ENCODE data around the gene PRKAG3.
"Not testable (repeated sequence)": the region's sequence is repeated elsewhere in the genome, so short reads cannot be mapped to it uniquely, and the experiment has no call there.

Gene PRKAG3

GRCh38 chr2:218846963-218847362 is 15.4 kb upstream of the PRKAG3 start:
- H2AFZ ChIP-seq (ENCODE audit: low read depth, low read length); H3K9me3 ChIP-seq (ENCODE audit: low read length); H3K36me3 ChIP-seq (ENCODE audit: insufficient read depth, low read length); H3K4me3 ChIP-seq (ENCODE audit: low read length); H3K27me3 ChIP-seq (ENCODE audit: insufficient read depth, low read length); H3K4me1 ChIP-seq (ENCODE audit: insufficient read depth, low read length): not testable (repeated sequence)

- H2AFZ ChIP-seq (ENCODE audit: low read depth, low read length); H3K36me3 ChIP-seq (ENCODE audit: insufficient read depth, low read length); H3K9me3 ChIP-seq (ENCODE audit: low read length); H3K27me3 ChIP-seq (ENCODE audit: insufficient read depth, low read length); H3K4me1 ChIP-seq (ENCODE audit: insufficient read depth, low read length); H3K4me3 ChIP-seq (ENCODE audit: low read length): not testable (repeated sequence)
Observed at GRCh38 chr2:218844334-218844733, 12.7 kb upstream of the PRKAG3 start.

DNA sequence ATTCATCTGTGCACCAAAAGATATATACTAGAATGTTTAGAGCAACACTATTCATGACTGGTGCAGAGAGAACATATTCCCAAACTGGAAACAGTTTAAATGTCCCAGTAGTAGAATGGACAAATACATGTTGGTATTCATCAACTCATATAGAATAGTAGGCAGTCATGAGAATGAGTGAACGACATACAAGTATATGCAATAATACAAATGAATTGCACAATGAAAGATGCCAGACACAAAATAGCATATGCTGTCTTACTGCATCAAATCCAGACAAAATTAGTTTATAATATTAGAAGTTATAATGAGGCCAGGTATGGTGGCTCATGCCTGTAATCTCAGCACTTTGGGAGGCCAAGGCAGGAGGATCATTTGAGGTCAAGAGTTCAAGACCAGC is 8.3 kb upstream of the PRKAG3 start:
- Histone ChIP-seq H3K36me3 (ENCODE audit: insufficient read depth, low read length) (no peaks in the 10 kb centered on the region), H3K4me3 (ENCODE audit: low read length) (no peak overlapping the region)

GRCh38 chr2:218839430-218839829 is 7.8 kb upstream of the PRKAG3 start:
- Histone ChIP-seq H3K9me3 (ENCODE audit: low read length) (no peaks in the 10 kb centered on the region), H3K4me3 (ENCODE audit: low read length) (no peak overlapping the region), H2AFZ (ENCODE audit: low read depth, low read length) (no peak overlapping the region), H3K27me3 (ENCODE audit: insufficient read depth, low read length) (peaks cover 4% of the 10 kb centered on the region), H3K36me3 (ENCODE audit: insufficient read depth, low read length) (no peaks in the 10 kb centered on the region), H3K4me1 (ENCODE audit: insufficient read depth, low read length) (no peaks in the 10 kb centered on the region)

More for the DNA sequence above, 8.3 kb upstream of the PRKAG3 start:
- Histone ChIP-seq H3K9me3 (ENCODE audit: low read length) (no peaks in the 10 kb centered on the region), H3K4me1 (ENCODE audit: insufficient read depth, low read length) (no peaks in the 10 kb centered on the region), H3K27me3 (ENCODE audit: insufficient read depth, low read length) (no peaks in the 10 kb centered on the region), H2AFZ (ENCODE audit: low read depth, low read length) (no peak overlapping the region)

- H3K27me3 ChIP-seq (ENCODE audit: insufficient read depth, low read length) = peaks cover 16% of the 10 kb centered on the region
- no peaks in the 10 kb centered on the region for H3K4me1 ChIP-seq (ENCODE audit: insufficient read depth, low read length)
- H3K9me3 ChIP-seq (ENCODE audit: low read length) = no peaks in the 10 kb centered on the region
- H3K36me3 ChIP-seq (ENCODE audit: insufficient read depth, low read length) = no peaks in the 10 kb centered on the region
- no peak overlapping the region for H2AFZ ChIP-seq (ENCODE audit: low read depth, low read length)
- no peak overlapping the region for H3K4me3 ChIP-seq (ENCODE audit: low read length)
Observed at GRCh38 chr2:218837495-218837894, 5.9 kb upstream of the PRKAG3 start.

- Histone ChIP-seq H3K36me3 (ENCODE audit: insufficient read depth, low read length) (no peaks in the 10 kb centered on the region), H3K4me3 (ENCODE audit: low read length) (no peak overlapping the region), H2AFZ (ENCODE audit: low read depth, low read length) (no peak overlapping the region), H3K9me3 (ENCODE audit: low read length) (no peaks in the 10 kb centered on the region), H3K27me3 (ENCODE audit: insufficient read depth, low read length) (peaks cover 21% of the 10 kb centered on the region), H3K4me1 (ENCODE audit: insufficient read depth, low read length) (no peaks in the 10 kb centered on the region)
Observed at GRCh38 chr2:218834685-218835084, 3.1 kb upstream of the PRKAG3 start.

DNA sequence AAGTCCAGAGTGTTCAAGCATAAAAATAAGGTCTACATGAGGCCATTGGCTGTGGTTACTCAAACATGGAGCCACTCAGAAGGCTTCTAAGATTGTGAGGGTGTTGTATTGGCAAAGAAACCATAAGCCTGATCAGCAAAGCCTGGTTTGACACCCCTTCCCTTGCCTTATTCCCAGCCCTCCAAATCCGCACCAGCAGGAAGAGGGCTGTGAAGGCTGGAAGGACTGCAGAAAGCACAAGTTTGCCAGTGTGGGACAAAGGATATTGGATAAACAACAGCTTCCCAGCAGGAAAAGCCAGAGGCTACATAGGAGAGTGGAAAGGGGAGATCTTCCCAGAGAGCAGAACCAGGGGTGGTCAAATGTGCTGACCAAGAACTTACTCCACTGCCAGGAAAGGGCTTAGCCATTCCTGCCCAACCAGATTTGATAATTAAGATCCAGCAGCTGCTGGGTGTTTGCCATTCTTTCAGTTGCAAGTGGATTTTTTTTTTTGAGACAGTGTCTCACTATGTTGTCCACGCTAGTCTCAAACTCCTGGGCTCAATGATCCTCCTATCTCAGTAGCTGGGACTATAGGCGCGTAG is 1.5 kb upstream of the PRKAG3 start:
- H3K27me3 ChIP-seq (ENCODE audit: insufficient read depth, low read length) = peaks cover 24% of the 10 kb centered on the region
- no peak overlapping the region for H3K4me3 ChIP-seq (ENCODE audit: low read length)
- no peaks in the 10 kb centered on the region for H3K4me1 ChIP-seq (ENCODE audit: insufficient read depth, low read length)
- no peaks in the 10 kb centered on the region for H3K9me3 ChIP-seq (ENCODE audit: low read length)
- H3K36me3 ChIP-seq (ENCODE audit: insufficient read depth, low read length) = no peaks in the 10 kb centered on the region
- no peak overlapping the region for H2AFZ ChIP-seq (ENCODE audit: low read depth, low read length)

DNA sequence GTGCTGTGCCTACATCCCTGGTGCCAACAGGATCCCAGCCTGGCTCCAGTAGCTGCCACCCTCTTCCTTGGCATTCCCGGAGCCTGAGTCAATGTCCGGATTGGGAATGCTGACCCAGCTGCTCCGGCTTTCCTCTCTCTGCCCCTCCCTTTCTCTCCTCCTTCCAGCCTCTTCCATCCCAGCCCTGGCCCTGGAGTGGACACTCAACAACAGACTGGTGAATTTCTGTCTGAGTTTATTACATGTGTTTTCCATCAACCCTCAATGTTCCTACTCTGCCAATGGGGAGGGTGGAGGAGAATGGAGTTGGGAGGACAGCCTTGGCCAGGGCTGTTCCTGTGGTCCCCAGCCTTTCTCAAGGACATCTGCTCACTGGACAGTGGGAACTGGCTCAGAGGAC is 917 bp upstream of the PRKAG3 start:
- Histone ChIP-seq H3K4me3 (ENCODE audit: low read length) (no peak overlapping the region), H3K27me3 (ENCODE audit: insufficient read depth, low read length) (peaks cover 28% of the 10 kb centered on the region), H3K9me3 (ENCODE audit: low read length) (no peaks in the 10 kb centered on the region), H3K4me1 (ENCODE audit: insufficient read depth, low read length) (no peaks in the 10 kb centered on the region), H3K36me3 (ENCODE audit: insufficient read depth, low read length) (no peaks in the 10 kb centered on the region), H2AFZ (ENCODE audit: low read depth, low read length) (no peak overlapping the region)

DNA sequence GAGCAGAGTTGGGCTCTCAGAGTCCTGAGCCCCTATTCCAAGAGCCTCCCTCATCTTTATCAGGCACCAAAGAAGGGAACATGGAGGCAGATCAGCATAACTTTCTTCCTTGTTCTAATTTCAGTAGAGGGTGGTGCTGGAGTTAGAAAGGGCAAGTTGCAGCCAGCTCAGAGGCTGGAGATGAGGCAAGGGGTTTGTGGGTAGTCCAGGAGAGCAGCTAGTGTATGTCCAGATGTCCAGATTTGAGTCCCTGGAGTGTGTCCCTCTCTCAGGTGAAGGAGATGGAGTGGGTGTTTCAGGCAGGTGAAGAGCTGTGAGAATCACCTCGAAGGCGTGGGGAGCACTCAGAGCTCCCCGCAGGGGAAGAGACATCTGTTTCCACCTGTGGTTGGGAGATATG is 478 bp upstream of the PRKAG3 start:
- Histone ChIP-seq H3K36me3 (ENCODE audit: insufficient read depth, low read length) (no peaks in the 10 kb centered on the region), H3K27me3 (ENCODE audit: insufficient read depth, low read length) (peaks cover 28% of the 10 kb centered on the region), H2AFZ (ENCODE audit: low read depth, low read length) (no peak overlapping the region), H3K4me1 (ENCODE audit: insufficient read depth, low read length) (no peaks in the 10 kb centered on the region), H3K4me3 (ENCODE audit: low read length) (no peak overlapping the region), H3K9me3 (ENCODE audit: low read length) (no peaks in the 10 kb centered on the region)

DNA sequence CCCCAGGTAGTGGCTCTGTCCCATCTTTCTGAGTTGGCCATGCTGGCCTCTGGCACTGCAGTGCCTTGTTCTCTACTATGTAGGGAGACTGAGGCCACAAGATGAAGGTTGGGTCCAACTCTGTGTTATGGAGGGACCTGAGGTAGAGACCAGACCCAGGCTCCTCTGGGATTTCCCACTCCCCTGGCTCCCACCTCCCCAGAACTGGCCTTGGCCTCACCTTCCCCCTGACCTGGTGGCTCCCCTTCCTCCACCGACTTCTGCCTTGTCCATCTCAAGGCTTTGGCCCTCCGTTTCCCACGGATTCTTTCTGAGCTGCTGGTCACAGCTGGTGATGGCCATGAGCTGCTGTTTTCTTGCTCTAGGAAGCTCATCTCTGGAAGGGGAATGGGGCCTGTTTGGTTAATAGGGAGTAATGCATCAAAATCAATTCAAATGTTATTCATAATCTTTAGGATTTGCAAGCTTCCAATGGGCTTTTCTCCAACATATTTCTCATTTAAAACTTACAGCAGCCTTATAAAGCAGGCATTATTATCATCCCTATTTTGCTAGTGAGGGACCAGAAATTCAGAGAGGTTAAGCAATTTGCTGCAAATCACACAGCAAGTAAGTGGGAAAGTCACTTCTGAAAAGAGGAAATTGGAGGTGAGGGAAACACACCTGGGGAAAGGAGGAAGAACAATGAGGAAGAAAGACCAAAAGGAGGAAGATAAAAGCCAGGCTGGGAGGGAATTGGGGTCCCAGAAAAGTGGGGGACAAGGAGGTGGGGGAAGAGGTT is 887 bp downstream of the PRKAG3 start:
- no peak overlapping the region for H3K4me3 ChIP-seq (ENCODE audit: low read length)
- no peak overlapping the region for H2AFZ ChIP-seq (ENCODE audit: low read depth, low read length)
- H3K4me1 ChIP-seq (ENCODE audit: insufficient read depth, low read length) = no peaks in the 10 kb centered on the region
- H3K9me3 ChIP-seq (ENCODE audit: low read length) = no peaks in the 10 kb centered on the region
- no peaks in the 10 kb centered on the region for H3K36me3 ChIP-seq (ENCODE audit: insufficient read depth, low read length)
- peaks cover 30% of the 10 kb centered on the region for H3K27me3 ChIP-seq (ENCODE audit: insufficient read depth, low read length)

DNA sequence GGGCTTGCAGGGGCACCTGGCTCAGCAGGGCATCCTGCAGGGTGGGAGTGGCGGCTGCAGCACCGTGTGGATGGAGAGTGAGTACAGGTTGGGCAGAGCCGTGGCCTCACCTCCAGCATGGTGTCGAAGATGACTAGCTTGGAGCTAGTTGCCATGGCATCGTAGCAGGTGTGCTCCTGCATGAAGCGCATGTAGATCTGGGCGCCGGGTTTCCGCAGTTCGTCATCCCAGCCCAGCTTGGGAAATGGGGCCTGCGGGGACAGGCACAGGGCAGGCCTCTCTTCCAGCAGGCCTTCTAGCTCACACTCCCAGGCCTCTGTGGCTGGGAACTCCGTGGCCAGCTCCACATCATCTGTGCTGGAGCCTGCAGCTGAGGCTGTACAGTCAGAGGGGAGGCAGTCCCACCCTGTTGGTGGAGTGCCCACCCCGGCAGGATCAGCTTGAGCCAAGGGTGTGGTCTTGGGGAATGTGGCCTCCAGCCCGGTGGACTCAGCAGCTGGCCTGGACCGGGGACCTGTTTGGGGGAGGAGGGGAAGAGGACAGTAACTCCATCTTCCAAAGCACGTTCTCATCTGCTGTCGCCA is 1.6 kb downstream of the PRKAG3 start:
- Histone ChIP-seq H2AFZ (ENCODE audit: low read depth, low read length) (no peak overlapping the region), H3K27me3 (ENCODE audit: insufficient read depth, low read length) (peaks cover 30% of the 10 kb centered on the region), H3K4me1 (ENCODE audit: insufficient read depth, low read length) (no peaks in the 10 kb centered on the region), H3K9me3 (ENCODE audit: low read length) (no peaks in the 10 kb centered on the region), H3K36me3 (ENCODE audit: insufficient read depth, low read length) (no peaks in the 10 kb centered on the region), H3K4me3 (ENCODE audit: low read length) (no peak overlapping the region)

DNA sequence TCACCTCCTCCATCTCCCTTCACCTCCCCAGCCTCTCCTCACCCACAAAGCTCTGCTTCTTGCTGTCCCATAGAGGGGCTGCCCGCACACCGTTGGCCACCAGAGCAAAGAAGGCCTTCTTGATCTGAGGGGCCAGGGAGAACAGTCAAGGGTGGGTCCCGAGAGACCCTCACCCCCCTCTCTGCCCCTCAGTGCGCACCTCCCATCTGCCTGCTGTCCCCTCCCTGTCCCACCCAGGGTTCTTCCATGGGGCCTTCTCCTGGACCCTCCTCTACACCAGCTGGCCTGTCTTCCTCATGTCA is 3.2 kb downstream of the PRKAG3 start:
- no peaks in the 10 kb centered on the region for H3K4me1 ChIP-seq (ENCODE audit: insufficient read depth, low read length)
- no peak overlapping the region for H2AFZ ChIP-seq (ENCODE audit: low read depth, low read length)
- no peak overlapping the region for H3K4me3 ChIP-seq (ENCODE audit: low read length)
- no peaks in the 10 kb centered on the region for H3K36me3 ChIP-seq (ENCODE audit: insufficient read depth, low read length)
- peaks cover 23% of the 10 kb centered on the region for H3K27me3 ChIP-seq (ENCODE audit: insufficient read depth, low read length)
- H3K9me3 ChIP-seq (ENCODE audit: low read length) = no peaks in the 10 kb centered on the region

DNA sequence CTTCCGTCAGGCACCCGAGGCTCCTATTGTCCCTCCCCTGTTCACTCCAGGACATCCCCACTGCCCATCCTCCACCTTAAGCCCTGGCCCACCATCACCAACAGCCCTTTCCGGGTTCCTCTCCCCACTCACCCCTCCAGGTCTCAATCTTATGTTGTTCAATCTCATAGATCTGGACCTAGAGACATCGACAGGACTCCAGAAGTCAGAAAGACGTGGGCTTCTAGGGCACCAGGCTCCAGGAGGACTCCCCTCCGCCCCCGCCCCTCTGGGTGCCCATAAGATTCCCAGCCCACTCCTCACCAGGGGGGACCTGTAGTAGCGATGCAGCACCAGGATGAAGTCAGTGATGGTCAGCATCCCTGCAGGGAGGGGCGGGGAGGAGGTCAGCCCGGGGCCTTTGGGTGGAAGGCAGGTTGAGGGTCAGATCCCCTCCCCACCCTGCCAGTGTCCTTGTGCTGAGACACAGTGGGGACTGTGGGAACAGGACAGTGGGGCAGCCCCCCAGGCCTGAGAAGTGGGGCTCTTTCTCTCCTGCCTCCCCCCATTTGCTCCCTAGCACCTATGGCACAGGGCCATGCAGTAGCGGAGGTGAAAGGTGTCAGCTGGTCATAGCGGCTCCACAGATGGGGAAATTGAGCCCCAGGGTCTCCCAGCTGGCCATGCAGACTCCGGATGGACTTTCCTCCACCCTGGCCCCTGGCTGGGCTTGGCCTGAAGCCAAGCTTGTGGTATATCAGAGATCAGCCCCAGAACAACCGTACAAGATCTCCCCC is 3.7 kb downstream of the PRKAG3 start:
- H3K4me1 ChIP-seq (ENCODE audit: insufficient read depth, low read length) = no peaks in the 10 kb centered on the region
- H3K9me3 ChIP-seq (ENCODE audit: low read length) = no peaks in the 10 kb centered on the region
- H2AFZ ChIP-seq (ENCODE audit: low read depth, low read length) = no peak overlapping the region
- H3K27me3 ChIP-seq (ENCODE audit: insufficient read depth, low read length) = peaks cover 18% of the 10 kb centered on the region
- no peak overlapping the region for H3K4me3 ChIP-seq (ENCODE audit: low read length)
- no peaks in the 10 kb centered on the region for H3K36me3 ChIP-seq (ENCODE audit: insufficient read depth, low read length)
